ENCODE data around the gene PPP2CA.

The PPP2CA gene

GRCh38 chr5:134249469-134250379, 23.9 kb upstream of the PPP2CA start:
- H3K27ac ChIP-seq, result no peak overlapping the region
- TF ChIP-seq CTCF (IDR thresholded peaks at IDR 0.05) (no peak), ZFX (IDR thresholded peaks at IDR 0.05; ENCODE audit: borderline replicate concordance) (no peak)

GRCh38 chr5:134248256-134248655, 22.4 kb upstream of the PPP2CA start:
- no peak overlapping the region for H3K27ac ChIP-seq
- no peak for TF ChIP-seq CTCF (IDR thresholded peaks at IDR 0.05)
- TF ChIP-seq ZFX (IDR thresholded peaks at IDR 0.05; ENCODE audit: borderline replicate concordance), result no peak

GRCh38 chr5:134247428-134248224, 21.8 kb upstream of the PPP2CA start:
- TF ChIP-seq ZFX (IDR thresholded peaks at IDR 0.05; ENCODE audit: borderline replicate concordance), result no peak
- TF ChIP-seq CTCF (IDR thresholded peaks at IDR 0.05), result no peak
- no peak overlapping the region for H3K27ac ChIP-seq

- no peak overlapping the region for H3K27ac ChIP-seq
- no peak for TF ChIP-seq CTCF (IDR thresholded peaks at IDR 0.05)
- no peak for TF ChIP-seq ZFX (IDR thresholded peaks at IDR 0.05; ENCODE audit: borderline replicate concordance)
These were observed 21.0 kb upstream of the PPP2CA start for GRCh38 chr5:134246771-134247427.

- TF ChIP-seq CTCF (IDR thresholded peaks at IDR 0.05) (no peak), ZFX (IDR thresholded peaks at IDR 0.05; ENCODE audit: borderline replicate concordance) (no peak)
- peak overlapping the region; percentile 53 for H3K27ac ChIP-seq
These were observed 19.8 kb upstream of the PPP2CA start for GRCh38 chr5:134245692-134246091.

- H3K27ac ChIP-seq, result peak overlapping the region; percentile 53
These were observed 19.3 kb upstream of the PPP2CA start for GRCh38 chr5:134245101-134245604.

More at GRCh38 chr5:134245101-134245604, 19.3 kb upstream of the PPP2CA start:
- no peak for TF ChIP-seq CTCF (IDR thresholded peaks at IDR 0.05)
- TF ChIP-seq ZFX (IDR thresholded peaks at IDR 0.05; ENCODE audit: borderline replicate concordance), result no peak

Measured in 22Rv1 (cell line).